ENCODE data around the gene SLC9A9. TPM values are rescaled to one million over a fixed set of nuclear protein-coding genes. Genes with fewer than 3 reads are reported as not detected.
A peak's percentile ranks its signal among the peaks of the same experiment; 100 is the strongest.

The SLC9A9 gene
- total and polyA plus RNA-seq, 8 donors = 0.58 to 29.7 (median 14.0) TPM

GRCh38 chr3:143484846-143485512 is 363.3 kb downstream of the SLC9A9 start:
- intact Hi-C loops (cut with DNase I; ENCODE audit: low total_unique reads) = no loop called here
- Histone ChIP-seq H3K27ac (no peak overlapping the region), H3K9me3 (no peaks in the 10 kb centered on the region), H3K36me3 (no peaks in the 10 kb centered on the region), H3K4me1 (peaks cover 0 to 6% (median 0%) of the 10 kb centered on the region in 4 donors), H3K27me3 (no peaks in the 10 kb centered on the region), H3K4me3 (no peak overlapping the region)
- DNase-seq = no peak
- WGBS, 5 donors = 64 to 82% (median 70%) methylated on average over 4 of the region's 4 CpGs
- TF ChIP-seq POLR2AphosphoS5 (IDR thresholded peaks at IDR 0.05) = no peak
- TF ChIP-seq CTCF (IDR thresholded peaks at IDR 0.05) = no peak
- TF ChIP-seq EP300 (IDR thresholded peaks at IDR 0.05) = no peak
- no peak for TF ChIP-seq POLR2A (IDR thresholded peaks at IDR 0.05)

GRCh38 chr3:143483214-143483613 is 365.1 kb downstream of the SLC9A9 start:
- Histone ChIP-seq H3K4me3 (no peak overlapping the region), H3K36me3 (no peaks in the 10 kb centered on the region), H3K27me3 (no peaks in the 10 kb centered on the region), H3K9me3 (no peaks in the 10 kb centered on the region), H3K27ac (no peak overlapping the region), H3K4me1 (peaks cover 0 to 6% (median 0%) of the 10 kb centered on the region in 4 donors)
- TF ChIP-seq POLR2A (IDR thresholded peaks at IDR 0.05) = no peak
- no peak for TF ChIP-seq EP300 (IDR thresholded peaks at IDR 0.05)
- no peak for TF ChIP-seq CTCF (IDR thresholded peaks at IDR 0.05)
- no peak for TF ChIP-seq POLR2AphosphoS5 (IDR thresholded peaks at IDR 0.05)
- DNase-seq = no peak
- intact Hi-C loops (cut with DNase I; ENCODE audit: low total_unique reads) = no loop called here

GRCh38 chr3:143482106-143483088 is 365.9 kb downstream of the SLC9A9 start:
- WGBS, 5 donors = 40 to 75% (median 68%) methylated on average over 8 of the region's 8 CpGs
- Histone ChIP-seq H3K36me3 (no peaks in the 10 kb centered on the region), H3K4me1 (peaks cover 0 to 6% (median 0%) of the 10 kb centered on the region in 4 donors), H3K4me3 (no peak overlapping the region), H3K9me3 (no peaks in the 10 kb centered on the region), H3K27me3 (no peaks in the 10 kb centered on the region), H3K27ac (peak overlapping the region in 1 of 5 donors; percentile 26)
- intact Hi-C loops (cut with DNase I; ENCODE audit: low total_unique reads) = no loop called here
- no peak for TF ChIP-seq EP300 (IDR thresholded peaks at IDR 0.05)
- no peak for TF ChIP-seq POLR2A (IDR thresholded peaks at IDR 0.05)
- no peak for TF ChIP-seq POLR2AphosphoS5 (IDR thresholded peaks at IDR 0.05)
- TF ChIP-seq CTCF (IDR thresholded peaks at IDR 0.05) = no peak
- DNase-seq = peak in 1 of 2 donors; percentile 50

GRCh38 chr3:143480344-143480743 is 367.9 kb downstream of the SLC9A9 start:
- Histone ChIP-seq H3K4me3 (no peak overlapping the region), H3K27ac (no peak overlapping the region), H3K4me1 (peaks cover 0 to 6% (median 0%) of the 10 kb centered on the region in 4 donors), H3K9me3 (no peaks in the 10 kb centered on the region), H3K27me3 (no peaks in the 10 kb centered on the region), H3K36me3 (no peaks in the 10 kb centered on the region)
- peak in 1 of 2 donors; percentile 68 for DNase-seq
- 13 to 55% (median 44%) methylated on average over 5 of the region's 5 CpGs for WGBS, 5 donors
- TF ChIP-seq POLR2A (IDR thresholded peaks at IDR 0.05) (no peak), EP300 (IDR thresholded peaks at IDR 0.05) (no peak)
- intact Hi-C loops (cut with DNase I; ENCODE audit: low total_unique reads) = no loop called here
